GM13976 (cell line): ENCODE results near the gene UNG.

Experiments
- DNase-seq: peaks from one replicate; pipeline ENCODE4 v3.0.0; 2012; ENCODE audit warnings: low spot score
- in situ Hi-C: fragments of 300-500 bp; cut with MboI; formaldehyde crosslinking; loops from one replicate; pipeline ENCODE4 v1.12.0; 2022; ENCODE audit warnings: low sequenced_read_pairs, mixed read lengths, inconsistent platforms; ENCODE audit not compliant: unreplicated experiment
- TF ChIP-seq, protein P1 (sequence below): IDR thresholded peaks from 2 replicates; pipeline ENCODE4 v1.5.1; 2012; ENCODE audit warnings: borderline replicate concordance, mild to moderate bottlenecking; ENCODE audit not compliant: insufficient read depth; ENCODE audit errors: extremely low read depth, missing control alignments, control extremely low read depth

Gene UNG

GRCh38 chr12:109126784-109127183, 29.4 kb downstream of the UNG start:
- TF ChIP-seq, protein P1, sequence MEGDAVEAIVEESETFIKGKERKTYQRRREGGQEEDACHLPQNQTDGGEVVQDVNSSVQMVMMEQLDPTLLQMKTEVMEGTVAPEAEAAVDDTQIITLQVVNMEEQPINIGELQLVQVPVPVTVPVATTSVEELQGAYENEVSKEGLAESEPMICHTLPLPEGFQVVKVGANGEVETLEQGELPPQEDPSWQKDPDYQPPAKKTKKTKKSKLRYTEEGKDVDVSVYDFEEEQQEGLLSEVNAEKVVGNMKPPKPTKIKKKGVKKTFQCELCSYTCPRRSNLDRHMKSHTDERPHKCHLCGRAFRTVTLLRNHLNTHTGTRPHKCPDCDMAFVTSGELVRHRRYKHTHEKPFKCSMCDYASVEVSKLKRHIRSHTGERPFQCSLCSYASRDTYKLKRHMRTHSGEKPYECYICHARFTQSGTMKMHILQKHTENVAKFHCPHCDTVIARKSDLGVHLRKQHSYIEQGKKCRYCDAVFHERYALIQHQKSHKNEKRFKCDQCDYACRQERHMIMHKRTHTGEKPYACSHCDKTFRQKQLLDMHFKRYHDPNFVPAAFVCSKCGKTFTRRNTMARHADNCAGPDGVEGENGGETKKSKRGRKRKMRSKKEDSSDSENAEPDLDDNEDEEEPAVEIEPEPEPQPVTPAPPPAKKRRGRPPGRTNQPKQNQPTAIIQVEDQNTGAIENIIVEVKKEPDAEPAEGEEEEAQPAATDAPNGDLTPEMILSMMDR: no peak
- DNase-seq: no peak
- in situ Hi-C loops: no loop called here

DNA sequence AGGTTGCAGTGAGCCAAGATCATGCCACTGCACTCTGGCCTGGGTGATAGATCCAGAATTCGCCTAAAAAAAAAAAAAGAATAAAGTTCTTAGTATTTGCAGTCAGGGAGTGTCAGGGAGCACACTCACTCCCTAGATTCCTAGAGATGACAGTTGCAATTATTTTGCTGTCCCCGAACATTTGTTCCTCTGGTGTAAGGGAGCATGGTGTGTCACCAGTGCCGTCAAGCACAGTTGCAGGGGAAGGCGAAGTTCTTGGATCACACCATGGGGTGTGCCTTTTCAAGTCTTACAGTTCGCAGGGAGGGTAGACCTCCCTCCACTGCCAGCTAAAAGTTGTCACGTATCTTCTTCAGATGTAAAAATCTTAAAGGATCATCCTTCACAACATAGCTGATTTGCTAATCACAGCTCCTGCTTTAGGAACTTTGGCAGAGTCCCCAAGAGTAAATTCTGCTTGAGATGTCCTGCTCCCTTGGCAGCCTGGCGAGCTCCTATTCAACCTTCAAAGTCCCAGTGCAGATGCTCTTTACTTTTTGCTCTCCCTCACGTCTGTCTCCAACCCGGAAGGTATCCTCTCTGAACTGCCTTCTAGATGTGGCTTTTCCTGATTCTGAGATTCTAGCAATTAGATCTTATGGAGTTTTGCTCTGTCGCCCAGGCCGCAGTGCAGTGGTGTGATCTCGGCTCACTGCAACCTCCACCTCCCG, 30.3 kb downstream of the UNG start:
- in situ Hi-C loops: no loop called here
- TF ChIP-seq, protein P1: no peak
- no peak for DNase-seq

DNA sequence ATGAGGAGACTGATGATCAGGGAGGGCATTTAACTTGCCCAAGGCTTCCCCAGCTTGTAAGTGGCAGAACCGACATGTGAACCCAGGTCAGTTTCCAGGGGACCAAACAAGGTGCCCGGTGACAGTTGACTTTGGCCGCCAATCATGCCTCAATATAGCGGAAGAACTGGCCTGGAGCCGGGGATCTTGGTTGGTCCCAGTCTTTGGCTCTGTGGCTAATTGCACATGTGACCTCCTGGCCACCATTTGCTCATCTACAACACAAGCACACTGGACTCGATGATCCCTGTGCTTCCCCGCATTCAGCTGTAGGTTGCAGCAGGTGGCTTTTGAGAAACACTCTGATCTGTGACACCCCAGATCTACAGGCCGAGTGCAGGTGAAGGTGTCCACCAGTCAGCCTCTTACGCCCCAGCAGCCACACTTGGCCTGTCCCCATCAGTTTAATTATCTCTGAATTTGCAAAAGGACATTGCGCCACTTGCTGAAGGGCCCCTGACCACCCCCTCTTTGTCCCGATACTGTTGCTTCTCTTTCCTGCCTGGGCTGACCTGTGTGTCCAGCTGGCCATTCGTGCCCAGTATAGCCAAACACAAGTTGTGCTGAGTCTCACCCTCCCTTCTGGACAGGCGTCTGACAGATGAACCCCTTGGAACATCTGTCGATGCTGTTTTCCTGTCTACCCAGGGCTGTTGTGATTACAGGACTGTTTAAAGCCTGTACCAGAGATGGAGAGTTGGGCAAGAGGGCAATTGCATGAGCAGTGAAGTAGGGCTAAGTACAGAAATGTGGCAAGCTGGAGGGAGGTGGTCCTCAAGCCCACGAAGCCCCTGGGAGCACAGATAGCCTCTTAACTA, 33.1 kb downstream of the UNG start:
- no peak for DNase-seq
- TF ChIP-seq, protein P1: no peak
- in situ Hi-C loops: no loop called here

DNA sequence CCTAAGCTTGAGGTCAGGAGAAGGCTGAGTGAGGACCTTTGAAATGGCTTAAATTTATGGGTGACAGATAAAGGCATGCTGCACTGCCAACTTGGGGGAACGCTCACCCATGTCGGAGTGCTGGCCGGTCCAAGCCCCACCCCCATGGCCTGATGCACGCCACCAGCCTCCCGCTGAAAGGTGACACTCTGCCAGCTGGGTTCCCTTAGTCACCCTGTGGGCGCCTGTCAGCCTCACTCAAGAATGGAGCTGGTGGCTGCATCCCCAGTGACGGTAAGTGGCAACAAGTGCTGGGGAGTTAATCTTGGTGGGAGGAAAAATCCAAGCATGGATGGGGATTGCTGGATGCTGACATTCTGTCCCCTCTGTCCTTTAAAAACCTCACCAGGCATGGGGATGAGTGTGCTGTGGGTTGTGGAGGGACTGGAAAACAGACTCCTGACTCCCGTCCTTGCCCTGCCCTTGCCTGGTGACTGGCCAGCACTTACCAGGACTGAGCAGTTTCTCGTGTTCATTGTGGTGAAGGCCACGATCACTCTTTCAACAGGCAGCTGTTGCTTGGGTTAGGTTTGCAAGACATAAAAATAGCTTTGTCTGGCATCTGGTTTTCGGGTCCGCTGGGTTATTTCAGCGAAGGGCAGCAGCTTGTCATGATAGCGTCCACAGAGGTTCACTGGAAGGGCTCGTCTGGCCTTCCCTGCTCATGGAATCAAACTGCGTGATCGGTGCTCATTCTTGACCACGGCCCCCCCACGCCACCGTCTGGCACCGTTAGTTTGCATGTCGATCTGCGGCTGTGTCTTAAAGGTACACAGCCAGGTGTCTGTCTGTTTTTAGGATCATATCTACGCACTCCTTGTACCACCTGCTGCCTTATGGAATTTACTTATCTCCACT, 34.0 kb downstream of the UNG start:
- TF ChIP-seq, protein P1: no peak
- in situ Hi-C loops: no loop called here
- DNase-seq: no peak

DNA sequence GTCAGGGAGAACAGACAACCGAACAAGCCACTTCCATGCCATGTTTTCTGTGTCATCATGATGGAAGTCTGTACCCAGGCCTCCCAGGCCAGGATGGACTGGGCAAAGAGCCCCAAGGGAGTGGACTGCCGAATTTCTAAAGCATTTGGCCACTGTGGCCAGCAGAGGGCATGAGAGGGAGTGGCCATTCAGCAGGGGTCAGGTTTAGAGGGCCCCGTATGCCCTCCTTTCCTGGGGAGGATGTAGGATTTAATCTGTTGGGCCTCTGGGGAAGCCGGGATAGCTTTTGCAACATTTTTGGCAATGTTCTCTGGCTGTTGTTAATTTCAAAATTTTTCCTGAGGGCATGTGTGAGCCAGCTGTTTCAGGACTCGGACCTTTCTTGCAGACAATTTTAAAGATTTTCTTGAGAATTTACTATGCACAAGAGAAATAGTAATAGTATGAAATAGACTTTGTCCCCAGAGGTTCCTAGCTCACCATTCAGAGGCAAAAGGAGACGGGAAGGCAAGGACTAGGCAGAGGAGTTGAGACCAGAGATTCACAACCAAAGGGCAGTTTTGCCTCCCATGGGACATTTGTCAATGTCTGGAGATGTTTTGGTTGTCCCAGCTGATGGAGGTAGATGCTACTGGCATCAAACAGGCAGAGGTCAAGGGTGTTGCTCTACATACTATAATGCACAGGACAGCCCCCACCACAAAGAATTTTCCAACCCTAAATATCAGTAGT, 37.0 kb downstream of the UNG start:
- DNase-seq: peak; percentile 37
- TF ChIP-seq, protein P1: no peak
- in situ Hi-C loops: no loop called here

- in situ Hi-C loops: no loop called here
- DNase-seq: no peak
- TF ChIP-seq, protein P1: no peak
These were observed 39.7 kb downstream of the UNG start for GRCh38 chr12:109137055-109137454.
